Fibroblast of skin of right quadriceps (primary cell): Measurements from ENCODE around the gene BMPER.
A peak's percentile ranks its signal among the peaks of the same experiment; 100 is the strongest.

Experiments used
- DNase-seq: peaks from one replicate; pipeline ENCODE4 v3.0.0-alpha.2; 2013

Gene BMPER

GRCh38 chr7:34067005-34067778 is 161.9 kb downstream of the BMPER start:
- DNase-seq: peak; percentile 22

DNA sequence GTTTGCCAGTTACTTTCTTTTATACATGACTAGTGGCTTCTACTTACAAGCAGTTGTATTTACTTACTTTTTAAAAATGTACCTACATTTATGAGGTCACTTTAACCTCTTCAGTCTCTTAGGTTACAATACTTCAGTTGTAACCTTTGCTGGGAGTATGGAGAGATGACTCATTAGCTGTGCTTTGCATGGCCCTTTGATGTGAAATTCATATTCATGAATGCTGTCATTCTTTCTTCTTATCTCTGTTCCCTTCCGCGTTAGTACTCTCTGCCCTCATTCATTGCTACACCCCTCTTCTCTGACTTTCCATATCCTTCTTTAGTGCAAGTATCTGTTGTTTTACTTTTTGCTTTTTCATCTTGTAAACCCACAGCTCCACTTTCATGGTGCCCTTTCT is 164.3 kb downstream of the BMPER start:
- no peak for DNase-seq

- peak; percentile 39 for DNase-seq
Measured at GRCh38 chr7:34070511-34071323, 165.4 kb downstream of the BMPER start.

DNA sequence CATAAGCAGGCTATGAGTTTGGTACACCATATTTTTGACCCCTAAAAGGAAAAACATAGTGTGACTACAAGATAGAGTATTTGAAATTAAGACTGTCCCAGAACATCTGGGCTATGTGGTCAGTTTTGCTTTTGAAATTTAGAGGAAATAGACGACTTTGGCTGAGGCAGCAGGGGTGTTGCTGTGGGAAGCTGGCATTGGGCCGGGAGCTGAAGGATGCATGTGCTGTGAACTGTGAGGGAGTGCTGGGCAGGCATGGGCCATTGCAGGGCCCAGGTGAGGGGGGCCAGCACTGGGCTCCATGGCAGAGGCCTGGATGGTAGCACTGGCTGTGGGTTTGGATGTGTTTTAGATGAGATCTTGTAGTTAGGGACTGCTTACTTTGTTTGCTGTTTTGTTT is 168.3 kb downstream of the BMPER start:
- no peak for DNase-seq

GRCh38 chr7:34074421-34074820 is 169.1 kb downstream of the BMPER start:
- DNase-seq: no peak

- no peak for DNase-seq
Measured at GRCh38 chr7:34075523-34076370, 170.4 kb downstream of the BMPER start.

DNA sequence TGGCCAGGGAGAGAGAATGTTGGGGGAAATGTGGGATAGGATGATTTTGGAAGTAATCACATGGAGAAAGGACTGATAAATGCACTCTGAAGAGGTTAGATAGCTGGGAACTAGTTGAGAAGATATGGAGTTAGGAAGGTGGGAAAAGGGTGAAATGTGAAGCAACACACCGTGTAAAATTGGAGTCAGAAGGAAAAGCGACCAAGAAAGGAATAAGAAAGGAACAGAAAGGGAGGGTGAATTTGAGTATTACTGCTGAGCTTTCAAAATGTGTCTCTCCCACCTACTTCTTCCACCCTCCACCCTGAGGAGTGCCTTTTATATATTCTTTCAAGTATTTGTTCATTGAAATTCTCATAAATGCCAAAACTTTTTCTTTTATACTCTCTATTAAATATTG is 171.8 kb downstream of the BMPER start:
- DNase-seq: no peak

GRCh38 chr7:34078864-34079263 is 173.5 kb downstream of the BMPER start:
- DNase-seq: no peak

DNA sequence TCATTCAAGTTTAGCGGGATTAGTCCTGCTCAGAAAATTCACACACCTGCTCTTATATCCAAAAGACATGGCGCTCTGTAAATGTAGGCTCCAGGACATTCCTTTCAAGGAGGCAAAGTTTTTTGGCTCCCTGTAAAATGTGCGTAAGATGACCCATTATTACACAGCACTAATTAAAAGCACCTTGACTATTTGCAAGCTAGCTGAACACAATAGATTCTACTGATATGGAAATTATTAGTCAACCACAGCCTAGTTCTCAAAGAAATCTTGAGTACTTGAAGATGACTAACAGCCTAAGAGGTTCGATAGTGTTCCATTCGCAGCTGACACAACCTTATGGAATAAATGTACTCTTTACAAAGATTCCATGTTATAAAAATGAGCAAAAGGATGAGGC is 175.2 kb downstream of the BMPER start:
- peak; percentile 85 for DNase-seq

DNA sequence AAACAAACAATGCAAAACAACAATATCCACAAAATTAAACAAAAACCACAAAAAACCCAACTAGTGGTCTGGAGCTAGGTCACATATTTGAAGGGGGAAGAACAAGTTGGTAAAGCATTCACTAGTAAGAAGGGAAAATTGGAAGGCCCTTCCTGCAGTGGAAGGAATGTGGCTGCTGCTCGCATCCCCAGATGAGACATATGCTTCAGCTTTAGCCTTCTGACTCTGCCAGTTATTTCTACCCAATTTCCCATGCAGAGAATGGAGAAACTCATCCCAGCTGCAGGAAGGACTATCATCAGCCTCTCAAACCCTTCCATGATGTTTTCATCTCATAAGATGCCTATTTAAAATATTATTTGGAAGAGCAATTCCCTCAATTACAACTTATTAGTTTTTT is 176.6 kb downstream of the BMPER start:
- no peak for DNase-seq

DNA sequence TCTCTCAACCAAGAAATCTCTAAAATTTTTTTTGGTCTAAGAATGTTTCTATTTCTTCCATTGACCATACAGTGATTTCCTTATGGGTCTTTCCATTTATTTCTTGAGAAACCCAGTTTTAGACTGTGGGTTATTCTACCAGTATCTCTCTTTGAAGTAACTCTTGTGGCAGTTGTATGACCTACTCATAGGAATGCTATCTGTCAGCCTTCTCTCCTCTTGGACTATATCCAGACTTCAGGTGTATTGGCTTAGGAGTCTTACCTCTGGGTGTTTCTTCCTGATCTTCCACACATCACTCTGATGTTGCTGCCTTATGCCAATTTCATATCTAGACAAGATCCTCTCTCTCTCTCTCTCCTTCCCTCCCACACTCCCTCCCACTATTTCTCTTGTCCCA is 178.1 kb downstream of the BMPER start:
- no peak for DNase-seq

DNA sequence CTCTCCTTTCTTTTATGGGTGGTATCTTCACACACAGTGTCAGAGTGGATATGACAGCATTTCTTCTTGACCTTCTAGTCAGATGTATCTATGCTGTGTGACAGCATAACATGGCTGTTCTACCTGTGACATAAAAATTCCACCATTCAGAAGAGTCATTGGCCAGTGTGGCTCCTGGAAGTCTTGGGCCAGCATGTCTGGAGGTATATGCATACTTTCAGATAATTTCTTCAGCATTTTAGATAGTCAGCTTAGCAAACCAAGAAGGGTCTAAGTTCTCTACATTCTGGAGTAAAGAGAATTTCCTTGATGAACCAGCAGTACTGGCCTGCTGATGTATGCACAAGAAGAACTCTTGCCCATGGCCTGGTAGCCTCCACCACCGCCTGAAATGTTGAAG is 179.3 kb downstream of the BMPER start:
- no peak for DNase-seq

DNA sequence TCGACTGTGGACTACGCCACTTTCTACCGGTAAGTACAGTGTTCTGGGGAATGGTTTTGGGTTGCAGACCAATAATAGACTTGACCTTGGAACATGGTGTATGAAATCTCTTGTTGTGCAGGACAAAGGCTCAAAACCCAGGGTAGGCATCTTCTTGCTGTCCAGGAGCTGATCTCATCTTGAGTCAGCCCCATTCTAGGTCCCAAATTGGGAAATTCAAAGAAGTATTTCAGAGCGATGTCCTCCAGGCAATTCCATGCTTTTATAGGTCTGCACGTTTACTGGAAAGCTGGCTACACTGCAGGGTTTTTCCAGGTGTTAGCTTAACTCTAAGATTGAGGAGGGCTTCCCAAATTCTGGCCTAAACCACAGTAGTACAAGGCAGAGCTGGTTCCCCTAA is 180.7 kb downstream of the BMPER start:
- DNase-seq: no peak

DNA sequence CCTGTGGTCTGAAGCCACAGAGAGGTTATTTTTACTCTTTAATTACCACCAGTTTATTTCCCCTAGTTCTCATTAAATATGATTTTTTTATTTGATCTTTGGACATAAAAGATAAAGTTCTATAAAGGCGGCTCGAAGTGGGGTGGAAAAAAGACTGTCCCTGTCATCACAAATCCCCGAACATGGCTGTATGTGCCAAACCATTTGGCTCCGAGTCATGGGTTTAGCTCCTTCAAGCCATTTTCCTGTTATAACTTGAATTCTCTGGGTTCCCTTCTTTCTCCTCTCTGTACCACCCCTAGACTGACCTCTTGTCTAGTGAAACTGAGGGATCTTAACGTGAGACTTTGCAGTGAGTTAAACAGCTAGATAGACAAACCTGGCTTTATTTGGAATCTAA is 181.6 kb downstream of the BMPER start:
- no peak for DNase-seq

DNA sequence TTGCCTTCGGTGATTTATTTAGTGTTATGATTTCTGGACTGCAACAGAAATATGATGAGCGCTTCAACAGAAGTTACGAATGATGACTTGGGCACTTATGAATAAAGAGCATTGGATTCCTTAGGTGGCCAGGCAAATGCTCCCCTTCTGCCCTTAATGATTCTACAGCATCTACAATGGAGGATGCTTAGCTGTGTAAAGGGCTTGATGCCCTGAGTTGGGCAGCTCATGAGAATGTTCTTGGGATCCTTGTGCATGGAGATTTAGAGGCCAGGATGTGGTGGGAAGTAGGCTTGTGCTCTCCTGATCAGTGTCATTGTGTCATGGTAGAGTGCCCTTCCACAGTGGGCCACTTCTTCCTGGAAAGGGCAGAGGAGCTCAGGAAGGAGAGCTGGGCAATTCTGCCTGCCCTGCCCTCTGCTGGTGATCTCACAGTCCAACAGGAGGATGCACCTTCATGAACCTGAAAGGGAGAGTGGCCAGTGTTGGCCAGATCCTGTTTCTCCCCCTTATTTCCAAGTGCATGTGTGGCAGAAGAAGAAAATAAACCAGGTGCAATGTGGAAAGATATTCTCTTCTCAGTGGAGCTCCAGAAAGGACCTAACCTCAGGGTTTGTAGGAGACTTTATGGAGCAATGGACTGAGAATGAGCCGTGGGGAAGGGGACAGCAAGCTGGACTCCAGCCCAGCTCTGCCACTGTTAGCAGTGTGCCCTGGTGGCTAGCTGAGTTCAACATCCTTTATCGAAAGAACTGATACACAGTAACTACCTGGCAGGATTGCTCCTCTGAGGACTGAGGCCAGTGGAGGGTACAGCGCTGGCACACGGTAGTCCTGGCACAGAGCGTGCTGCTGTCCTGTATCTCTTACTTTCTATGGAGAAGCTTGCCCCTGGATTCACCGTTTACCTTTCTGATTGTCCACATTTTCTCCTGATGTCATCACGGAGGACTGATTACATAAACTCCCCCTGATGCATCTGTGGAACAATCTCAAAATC is 182.9 kb downstream of the BMPER start:
- no peak for DNase-seq

GRCh38 chr7:34090816-34091215 is 185.5 kb downstream of the BMPER start:
- DNase-seq: no peak

- DNase-seq: peak; percentile 61
Measured at GRCh38 chr7:34091321-34091917, 186.1 kb downstream of the BMPER start.

DNA sequence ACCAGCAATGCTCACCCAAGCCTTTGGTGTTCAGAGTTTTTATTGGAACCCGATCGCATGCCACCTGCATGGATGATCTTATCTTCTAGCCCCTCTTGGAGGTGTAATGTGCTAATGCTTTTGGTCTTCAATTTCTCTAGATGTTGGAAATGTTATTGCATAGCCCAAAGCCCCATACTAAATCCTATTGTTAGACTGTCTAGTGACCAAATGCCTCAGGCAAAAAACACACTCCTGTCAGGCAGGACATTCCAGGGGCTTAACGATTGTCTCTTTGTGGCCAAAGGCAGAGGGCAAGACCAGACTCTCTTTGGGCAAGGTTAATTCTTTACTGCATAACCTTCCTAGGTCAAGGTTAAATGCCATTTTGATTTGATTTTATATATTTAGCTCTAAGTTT is 187.9 kb downstream of the BMPER start:
- no peak for DNase-seq

GRCh38 chr7:34096198-34096651 is 190.9 kb downstream of the BMPER start:
- DNase-seq: peak; percentile 84

DNA sequence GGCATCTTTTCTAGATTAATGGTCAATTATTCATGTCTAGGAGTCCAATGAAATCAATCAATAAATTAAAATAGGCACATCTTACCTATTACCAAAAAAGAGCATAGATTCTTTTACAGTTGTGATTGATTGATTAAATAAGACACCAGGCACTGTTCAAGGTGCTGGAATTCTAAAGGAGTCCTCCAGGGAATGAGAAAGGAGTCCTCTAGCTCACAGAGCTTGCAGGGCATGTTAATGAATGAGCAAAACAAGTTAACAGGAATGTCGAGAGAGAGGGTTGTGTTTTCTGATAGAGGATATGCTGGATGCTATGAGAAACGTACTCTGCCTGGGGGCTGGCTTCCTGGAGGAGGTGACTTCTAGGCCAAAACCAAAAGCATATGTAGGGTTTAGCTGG is 191.4 kb downstream of the BMPER start:
- no peak for DNase-seq

DNA sequence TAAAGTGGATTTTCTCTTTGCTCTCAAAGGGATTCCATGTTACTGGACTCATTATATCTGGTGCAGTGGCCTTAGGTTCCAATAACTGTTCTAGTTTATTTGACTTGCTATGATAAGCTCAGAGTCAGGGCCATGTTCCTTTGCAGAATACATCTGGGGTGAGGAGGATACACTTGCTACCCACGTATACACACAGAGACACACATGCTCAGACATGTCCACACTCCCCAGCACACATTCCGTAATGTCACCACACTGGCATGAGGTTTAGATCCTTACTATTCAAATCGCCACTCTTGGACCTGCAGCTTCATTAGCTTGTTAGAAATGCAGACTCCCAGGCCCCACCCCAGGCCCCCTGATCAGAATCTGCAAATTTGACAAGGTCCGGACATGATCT is 195.3 kb downstream of the BMPER start:
- DNase-seq: no peak

DNA sequence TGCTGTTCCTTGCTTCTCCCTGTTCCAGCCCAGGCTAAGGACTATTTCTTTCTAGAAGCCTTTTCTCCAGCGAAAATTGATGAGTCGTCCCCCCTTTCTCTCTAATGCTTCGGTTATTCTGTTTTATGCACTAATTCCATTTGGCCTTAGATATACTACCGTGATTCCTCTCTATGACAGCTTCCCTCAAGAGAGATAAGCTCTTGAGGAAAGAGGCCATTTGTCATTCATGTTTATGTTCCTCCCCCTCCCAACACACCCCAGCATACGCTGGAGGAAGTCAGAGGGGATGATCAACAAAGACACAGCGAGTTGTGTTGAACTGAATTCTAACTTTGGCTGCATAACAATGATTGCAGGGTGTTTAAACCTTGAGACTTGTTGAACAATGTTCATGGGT is 198.8 kb downstream of the BMPER start:
- peak; percentile 25 for DNase-seq
